MCF 10A (cell line): ENCODE data around the gene PPM1E. TPM values are rescaled to one million over a fixed set of nuclear protein-coding genes. Genes with fewer than 3 reads are reported as not detected.

ENCODE experiments used
- BruUV-seq: library from RNA; stranded (reverse); fragments of 400-500 nt; replicated peaks from 2 replicates; lab custom pipeline; 2021; lab: Mats Ljungman, UMichigan
- CTCF ChIA-PET: fragments of 300-600 bp; sonication (Branson Sonifier 250); formaldehyde crosslinking; extraction: SDS; loops from one replicate; lab custom pipeline; 2021; ENCODE audit warnings: antibody characterized with exemption, inconsistent platforms; lab: Yijun Ruan, JAX
- POLR2A ChIA-PET: fragments of 300-600, 350-650 bp; sonication (Branson Sonifier 250); formaldehyde crosslinking; extraction: SDS; loops from one replicate; lab custom pipeline; 2020; ENCODE audit warnings: antibody characterized with exemption, inconsistent platforms; lab: Yijun Ruan, JAX
- DNase-seq: peaks from one replicate; pipeline ENCODE4 v3.0.0-alpha.2; 2018; ENCODE audit not compliant: unreplicated experiment
- H3K27ac Mint-ChIP-seq: one replicate; pipeline ENCODE4 v1.8.0; 2022; ENCODE audit warnings: mild to moderate bottlenecking, low read depth, mixed read lengths; ENCODE audit not compliant: unreplicated experiment
- H3K27me3 Mint-ChIP-seq: one replicate; pipeline ENCODE4 v1.8.0; 2022; ENCODE audit warnings: mixed read lengths; ENCODE audit not compliant: insufficient read depth, unreplicated experiment
- H3K36me3 Mint-ChIP-seq: one replicate; pipeline ENCODE4 v1.8.0; 2022; ENCODE audit warnings: mild to moderate bottlenecking, moderate library complexity, mixed read lengths; ENCODE audit not compliant: insufficient read depth, unreplicated experiment
- H3K4me1 Mint-ChIP-seq: one replicate; pipeline ENCODE4 v1.8.0; 2022; ENCODE audit warnings: mixed read lengths; ENCODE audit not compliant: insufficient read depth, unreplicated experiment
- H3K4me3 Mint-ChIP-seq: one replicate; pipeline ENCODE4 v1.8.0; 2022; ENCODE audit warnings: mild to moderate bottlenecking, moderate library complexity, mixed read lengths; ENCODE audit not compliant: unreplicated experiment
- H3K9me3 Mint-ChIP-seq: one replicate; pipeline ENCODE4 v1.8.0; 2022; ENCODE audit warnings: mixed read lengths; ENCODE audit not compliant: unreplicated experiment
- intact Hi-C: fragments of 100-400 bp; cut with micrococcal nuclease; formaldehyde crosslinking; loops from 2 replicates; pipeline ENCODE4 v1.14.1; 2022
- total RNA-seq: library from RNA; stranded (reverse); gene quantifications from 2 replicates; pipeline ENCODE4 v1.2.3, GENCODE V29; 2022
- TF ChIP-seq, protein P1 (sequence below): fragments of 200-600 bp; IDR thresholded peaks from one replicate; pipeline ENCODE4 v1.8.0; 2022; ENCODE audit warnings: antibody characterized with exemption, mild to moderate bottlenecking; ENCODE audit not compliant: unreplicated experiment

Gene PPM1E
- total RNA-seq, 1 experiment from 2014 or later, result 0.65 TPM

DNA sequence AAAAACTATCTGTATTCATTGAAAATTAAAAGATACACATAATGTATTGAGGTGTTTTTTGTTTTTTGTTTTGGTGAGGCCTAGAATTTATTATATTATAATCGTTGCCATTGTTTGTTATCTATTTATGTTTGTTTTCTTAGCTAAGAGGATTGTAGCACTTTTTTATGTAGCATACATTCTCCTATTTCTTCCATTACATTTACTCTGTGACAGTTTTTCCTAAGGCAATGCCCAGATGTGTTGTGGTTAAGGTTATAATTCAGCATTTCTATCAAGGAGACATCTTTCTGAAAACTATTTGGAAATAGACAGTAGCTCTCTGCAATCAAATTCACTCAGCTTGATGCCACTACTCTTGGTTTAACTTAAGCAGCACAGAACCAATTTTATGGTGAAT lies 161.6 kb downstream of the PPM1E start:
- TF ChIP-seq, protein P1, sequence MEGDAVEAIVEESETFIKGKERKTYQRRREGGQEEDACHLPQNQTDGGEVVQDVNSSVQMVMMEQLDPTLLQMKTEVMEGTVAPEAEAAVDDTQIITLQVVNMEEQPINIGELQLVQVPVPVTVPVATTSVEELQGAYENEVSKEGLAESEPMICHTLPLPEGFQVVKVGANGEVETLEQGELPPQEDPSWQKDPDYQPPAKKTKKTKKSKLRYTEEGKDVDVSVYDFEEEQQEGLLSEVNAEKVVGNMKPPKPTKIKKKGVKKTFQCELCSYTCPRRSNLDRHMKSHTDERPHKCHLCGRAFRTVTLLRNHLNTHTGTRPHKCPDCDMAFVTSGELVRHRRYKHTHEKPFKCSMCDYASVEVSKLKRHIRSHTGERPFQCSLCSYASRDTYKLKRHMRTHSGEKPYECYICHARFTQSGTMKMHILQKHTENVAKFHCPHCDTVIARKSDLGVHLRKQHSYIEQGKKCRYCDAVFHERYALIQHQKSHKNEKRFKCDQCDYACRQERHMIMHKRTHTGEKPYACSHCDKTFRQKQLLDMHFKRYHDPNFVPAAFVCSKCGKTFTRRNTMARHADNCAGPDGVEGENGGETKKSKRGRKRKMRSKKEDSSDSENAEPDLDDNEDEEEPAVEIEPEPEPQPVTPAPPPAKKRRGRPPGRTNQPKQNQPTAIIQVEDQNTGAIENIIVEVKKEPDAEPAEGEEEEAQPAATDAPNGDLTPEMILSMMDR, result no peak
- Mint-ChIP-seq H3K4me3 (no peak overlapping the region), H3K9me3 (peaks cover 6% of the 10 kb centered on the region), H3K4me1 (no peaks in the 10 kb centered on the region), H3K27me3 (no peaks in the 10 kb centered on the region), H3K27ac (no peak overlapping the region), H3K36me3 (no peaks in the 10 kb centered on the region)
- intact Hi-C loops, result no loop called here
- ChIA-PET POLR2A (no interaction called here), CTCF (no interaction called here)
- BruUV-seq, result no TSS peak
- DNase-seq, result no peak

DNA sequence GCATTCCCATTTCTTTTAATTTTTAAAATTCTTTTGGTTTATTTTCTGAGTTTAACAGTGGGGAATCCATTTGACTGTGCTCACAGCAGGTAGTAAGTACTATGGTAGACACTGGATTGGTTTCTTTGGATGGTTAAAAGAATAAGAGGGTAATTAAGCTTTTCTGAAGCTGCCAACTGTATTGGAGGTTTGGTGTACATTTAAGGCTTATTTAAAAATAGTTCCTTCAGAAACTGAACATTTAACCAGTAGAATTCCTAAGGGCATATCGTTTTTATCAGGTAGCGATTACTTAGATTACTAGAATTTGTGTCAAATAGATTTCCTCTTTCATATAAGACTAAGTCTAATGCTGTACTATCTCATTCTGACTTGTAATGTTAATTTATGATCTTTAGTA lies 162.4 kb downstream of the PPM1E start:
- intact Hi-C loops, result no loop called here
- Mint-ChIP-seq H3K4me3 (no peak overlapping the region), H3K4me1 (no peaks in the 10 kb centered on the region), H3K9me3 (peaks cover 6% of the 10 kb centered on the region), H3K27ac (no peak overlapping the region), H3K36me3 (no peaks in the 10 kb centered on the region), H3K27me3 (no peaks in the 10 kb centered on the region)
- ChIA-PET CTCF (interaction anchor here (0.6 to 1.4 kb wide), 3 partner anchors 9 to 371 kb away, joined by 3 to 6 read pairs (median 4); no protein-coding TSS in a partner anchor), POLR2A (no interaction called here)
- no TSS peak for BruUV-seq
- DNase-seq, result no peak
- TF ChIP-seq, protein P1, result no peak

DNA sequence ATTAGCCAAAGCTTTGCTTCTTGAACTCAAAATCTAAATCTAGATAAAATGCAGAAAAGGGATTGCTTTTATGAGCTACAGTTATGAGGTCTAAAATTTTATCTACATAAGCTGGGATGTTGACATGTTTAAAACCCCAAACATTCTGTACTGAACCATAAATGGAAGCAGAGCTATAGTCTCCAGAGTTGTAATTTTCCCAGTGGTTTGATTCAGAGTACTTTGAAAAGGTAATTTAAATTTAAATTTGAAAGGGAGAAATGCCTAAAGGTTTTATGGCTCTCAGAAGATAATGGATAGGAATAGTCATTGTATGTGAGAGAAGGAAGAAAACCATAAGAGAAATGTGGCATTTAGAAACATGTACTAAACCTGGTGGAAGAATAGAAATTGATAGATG lies 163.2 kb downstream of the PPM1E start:
- TF ChIP-seq, protein P1, result no peak
- Mint-ChIP-seq H3K9me3 (peaks cover 6% of the 10 kb centered on the region), H3K27ac (no peak overlapping the region), H3K4me1 (no peaks in the 10 kb centered on the region), H3K27me3 (no peaks in the 10 kb centered on the region), H3K36me3 (no peaks in the 10 kb centered on the region), H3K4me3 (no peak overlapping the region)
- ChIA-PET POLR2A (no interaction called here), CTCF (interaction anchor here (0.6 to 1.4 kb wide), 4 partner anchors 8 to 204 kb away, joined by 3 to 6 read pairs (median 4); no protein-coding TSS in a partner anchor)
- BruUV-seq, result no TSS peak
- no peak for DNase-seq
- intact Hi-C loops, result no loop called here

DNA sequence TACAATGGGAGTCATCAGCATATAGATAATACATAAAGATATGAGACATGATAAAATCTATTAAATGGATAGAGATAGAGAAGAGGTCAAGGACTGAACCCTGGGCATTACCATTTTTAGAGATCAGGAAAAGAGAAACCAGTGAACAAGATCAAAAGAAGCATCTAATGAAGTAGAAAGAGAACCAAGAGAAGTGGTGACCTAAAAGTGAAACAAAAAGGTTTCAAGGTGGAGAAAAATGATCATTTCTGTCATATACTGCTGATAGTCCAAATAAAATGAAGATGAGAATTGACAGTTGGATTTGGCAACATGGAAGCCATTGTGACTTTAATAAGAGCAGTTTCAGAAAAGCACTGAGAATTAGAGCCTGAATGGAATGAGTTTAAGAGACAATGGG lies 165.1 kb downstream of the PPM1E start:
- Mint-ChIP-seq H3K4me1 (no peaks in the 10 kb centered on the region), H3K9me3 (peaks cover 6% of the 10 kb centered on the region), H3K4me3 (no peak overlapping the region), H3K27ac (no peak overlapping the region), H3K36me3 (no peaks in the 10 kb centered on the region), H3K27me3 (no peaks in the 10 kb centered on the region)
- ChIA-PET POLR2A (no interaction called here), CTCF (no interaction called here)
- DNase-seq, result no peak
- BruUV-seq, result no TSS peak
- intact Hi-C loops, result no loop called here
- TF ChIP-seq, protein P1, result no peak
